Putamen (tissue), 1 donor: ENCODE measurements around the gene KRTDAP.
A peak's percentile ranks its signal among the peaks of the same experiment; 100 is the strongest.
"Not testable (repeated sequence)": the region's sequence is repeated elsewhere in the genome, so short reads cannot be mapped to it uniquely, and the experiment has no call there.

ENCODE experiments used
- DNase-seq: peaks from one replicate; pipeline ENCODE4 v3.0.0-alpha.2; 2016; ENCODE audit warnings: low spot score

KRTDAP gene

DNA sequence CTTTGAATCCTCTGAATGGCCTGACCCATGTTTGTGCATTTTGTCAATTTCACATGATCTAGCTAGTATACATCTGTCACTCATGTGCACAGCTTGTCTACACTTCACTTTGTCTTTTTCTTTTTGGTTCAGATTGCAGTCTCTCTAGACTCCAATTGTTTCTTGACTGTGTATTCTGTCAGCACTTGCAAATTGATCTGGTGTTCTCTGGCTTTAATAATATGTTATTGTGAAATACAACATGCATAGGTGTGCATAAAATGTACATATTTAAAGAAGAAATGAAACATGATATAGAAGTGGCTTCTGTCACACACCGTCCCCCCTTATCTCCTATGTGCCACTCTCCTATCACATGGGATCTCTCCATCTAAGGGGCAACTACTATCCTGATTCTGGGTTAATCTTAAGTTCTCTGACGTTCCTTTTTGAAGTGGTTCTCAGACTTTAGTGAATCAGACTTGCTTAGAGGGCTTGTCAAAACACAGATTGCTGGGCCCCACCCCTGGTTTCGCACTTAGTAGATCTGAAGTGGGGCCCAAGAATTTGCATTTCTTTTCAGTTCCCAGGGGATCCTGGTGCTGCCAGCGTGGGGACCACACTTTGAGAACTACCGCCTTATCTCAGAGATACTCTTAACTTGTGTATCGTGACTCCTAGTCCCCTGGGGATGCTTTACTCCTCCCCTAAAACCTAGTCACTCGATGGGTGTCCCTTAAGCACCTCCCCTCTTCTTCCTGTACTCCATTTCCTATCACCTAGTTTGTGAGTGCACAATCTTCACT is 5.8 kb downstream of the KRTDAP start:
- no peak for DNase-seq

DNA sequence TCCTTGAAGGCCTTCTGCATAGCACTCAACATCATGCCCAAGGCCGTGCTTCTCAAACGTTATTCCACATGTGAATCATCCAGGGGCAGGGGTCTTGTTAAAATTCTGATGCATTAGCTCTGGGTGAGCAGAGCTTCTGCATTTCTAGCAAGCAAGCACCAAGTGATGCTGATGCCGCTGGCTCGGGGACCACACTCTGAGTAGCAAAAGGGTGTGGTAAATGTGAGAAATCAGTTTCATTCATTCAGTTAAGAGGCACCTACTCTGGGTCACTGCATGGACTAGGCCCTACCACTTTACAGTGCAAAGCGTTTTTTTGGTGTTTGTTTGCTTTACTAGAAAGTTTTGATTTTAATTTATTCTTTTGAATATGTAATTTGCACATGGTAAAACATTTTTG is 7.2 kb downstream of the KRTDAP start:
- no peak for DNase-seq

DNA sequence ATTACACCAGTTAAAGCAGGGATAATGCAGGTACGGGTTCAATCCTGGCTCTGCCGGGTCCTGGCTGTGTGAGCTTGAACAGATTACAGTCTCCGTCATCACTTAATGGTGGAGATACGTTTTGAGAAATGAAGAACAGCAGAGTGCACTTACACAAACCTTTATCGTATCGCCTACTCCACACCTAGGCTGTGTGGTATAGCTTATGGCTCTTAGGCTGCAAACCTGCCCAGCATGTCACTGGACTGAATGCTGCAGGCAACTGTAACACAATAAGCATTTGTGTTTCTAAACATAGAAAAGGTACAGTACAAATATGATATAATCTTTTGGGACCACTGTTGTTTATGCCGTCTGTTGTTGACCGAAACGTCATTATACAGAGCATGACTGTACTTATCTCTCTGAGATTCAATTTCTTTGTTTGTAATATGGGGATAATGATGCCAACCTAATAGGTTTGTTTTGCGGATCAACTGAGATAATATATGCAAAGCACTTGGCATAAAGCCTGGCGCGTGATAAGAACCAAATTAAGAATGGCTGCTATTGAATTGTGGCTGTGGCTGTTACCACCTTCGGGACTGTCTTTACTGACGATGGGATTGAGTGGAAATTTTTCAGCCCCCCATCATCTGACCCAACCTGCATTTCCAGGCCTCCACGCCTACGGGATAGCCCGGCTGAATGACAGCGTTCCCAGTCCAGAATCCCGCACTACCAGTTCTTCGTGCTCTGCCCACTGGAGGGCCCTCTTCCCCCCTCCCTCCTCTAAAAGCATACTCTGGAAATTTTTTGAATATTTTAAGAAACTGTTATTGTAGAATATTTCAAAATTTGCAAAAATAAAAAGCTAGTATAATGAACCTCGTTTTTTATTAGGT is 11.2 kb downstream of the KRTDAP start:
- DNase-seq = no peak

DNA sequence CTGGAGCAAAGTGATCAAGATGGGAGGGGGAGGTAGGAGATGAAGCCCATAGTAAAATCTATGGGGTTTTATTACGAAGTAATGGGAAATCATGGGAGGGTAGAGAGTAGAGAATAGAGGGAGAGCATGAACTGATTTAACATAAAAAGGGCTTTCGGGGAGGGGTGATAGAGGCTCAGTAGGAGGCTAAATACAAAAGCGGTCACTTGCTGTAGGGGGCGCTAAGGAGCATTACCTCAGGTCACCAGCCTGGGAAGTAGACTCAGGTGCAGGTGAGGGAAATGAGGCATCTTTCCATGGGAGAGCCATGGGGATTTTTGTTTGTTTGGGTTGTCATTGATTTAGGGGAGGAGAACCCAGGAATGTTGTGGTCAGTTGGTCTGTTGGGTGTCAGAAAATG is 14.1 kb downstream of the KRTDAP start:
- no peak for DNase-seq

DNA sequence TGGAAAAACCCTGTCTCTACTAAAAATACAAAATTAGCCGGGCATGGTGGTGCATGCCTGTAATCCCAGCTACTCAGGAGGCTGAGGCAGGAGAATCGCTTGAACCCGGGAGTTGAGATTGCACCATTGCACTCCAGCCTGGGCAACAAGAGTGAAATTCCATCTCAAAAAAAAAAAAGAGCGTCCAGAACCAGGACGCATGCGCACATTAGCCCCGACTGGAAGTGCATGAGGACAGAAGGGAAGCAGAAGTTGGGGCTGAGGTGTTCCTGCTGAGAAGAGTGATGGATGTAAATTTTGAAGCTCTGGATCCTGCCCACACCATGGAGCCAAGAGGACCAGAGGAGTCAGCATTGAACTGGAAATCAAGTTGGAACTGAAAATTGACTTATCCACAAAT is 15.7 kb downstream of the KRTDAP start:
- not testable (repeated sequence) for DNase-seq

DNA sequence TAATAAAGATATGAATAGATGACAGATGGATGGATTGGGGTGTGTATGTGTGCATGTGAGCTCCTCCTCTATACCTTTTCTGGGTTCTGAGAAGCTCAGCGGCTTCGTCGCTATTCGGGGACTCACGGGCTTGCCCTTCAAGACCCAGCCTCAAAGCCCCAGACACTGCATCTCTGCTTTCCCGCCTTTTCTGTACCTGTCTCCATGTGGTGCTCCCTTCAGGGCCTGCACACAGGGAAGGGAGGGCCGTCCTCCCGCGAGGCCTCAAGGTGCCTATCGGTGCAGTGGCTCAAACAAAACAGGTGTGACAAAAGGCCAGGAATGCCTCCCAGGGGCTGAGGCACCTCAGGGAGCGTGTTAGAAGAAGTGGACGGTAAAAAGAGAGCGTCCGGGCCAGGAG is 16.2 kb downstream of the KRTDAP start:
- DNase-seq = no peak

DNA sequence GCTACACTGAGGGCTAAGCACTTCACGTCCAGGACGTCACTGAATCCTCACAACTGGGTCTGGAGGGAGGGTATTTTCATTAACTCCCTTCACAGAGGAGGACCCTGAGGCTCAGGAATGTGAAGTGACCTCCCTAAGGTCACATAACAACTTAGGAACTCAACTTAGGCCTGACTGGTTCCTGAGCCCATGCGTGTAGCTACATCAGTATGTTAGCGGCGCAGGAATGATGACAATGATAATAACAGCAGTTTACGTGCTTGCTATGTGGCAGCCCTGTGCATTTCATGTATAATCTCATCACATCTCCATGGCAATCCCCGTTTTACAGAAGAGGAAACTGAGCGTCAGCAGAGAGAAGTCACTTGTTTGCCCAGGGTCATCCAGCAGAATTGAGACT is 18.3 kb downstream of the KRTDAP start:
- DNase-seq = no peak

DNA sequence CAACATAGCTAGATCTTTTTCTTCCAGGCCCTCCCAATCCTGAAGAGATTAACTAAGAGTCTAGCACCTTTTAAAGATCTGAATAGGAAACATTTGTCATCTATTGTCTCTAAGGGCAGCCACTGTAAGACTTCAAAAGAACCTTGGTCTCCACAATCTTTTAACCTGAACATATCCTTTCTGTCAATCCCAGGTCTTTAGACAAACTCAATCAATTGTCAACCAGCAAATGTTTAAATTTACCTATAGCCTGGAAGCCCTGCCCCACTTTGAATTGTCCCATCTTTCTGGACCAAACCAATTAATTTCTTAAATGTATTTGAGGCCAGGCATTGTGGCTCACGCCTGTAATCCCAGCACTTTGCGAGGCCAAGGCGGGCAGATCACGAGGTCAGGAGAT is 19.2 kb downstream of the KRTDAP start:
- DNase-seq = not testable (repeated sequence)

DNA sequence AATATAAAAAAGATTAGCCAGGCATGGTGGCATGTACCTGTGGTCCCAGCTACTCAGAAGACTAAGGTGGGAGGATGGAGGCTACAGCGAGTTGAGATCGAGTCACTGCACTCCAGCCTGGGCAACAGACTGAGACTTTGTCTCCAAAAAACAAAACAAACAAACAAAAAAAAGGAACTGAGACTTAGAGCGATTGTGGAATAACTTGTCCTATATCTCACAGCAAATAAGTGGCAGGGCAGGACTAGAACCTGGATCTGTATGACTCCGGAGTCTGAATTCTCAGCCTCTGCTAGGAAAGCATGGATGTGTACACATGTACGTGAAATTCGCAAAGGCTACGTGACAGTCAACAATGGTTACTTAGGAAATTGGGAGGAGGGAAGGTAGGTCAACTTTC is 20.1 kb downstream of the KRTDAP start:
- no peak for DNase-seq

DNA sequence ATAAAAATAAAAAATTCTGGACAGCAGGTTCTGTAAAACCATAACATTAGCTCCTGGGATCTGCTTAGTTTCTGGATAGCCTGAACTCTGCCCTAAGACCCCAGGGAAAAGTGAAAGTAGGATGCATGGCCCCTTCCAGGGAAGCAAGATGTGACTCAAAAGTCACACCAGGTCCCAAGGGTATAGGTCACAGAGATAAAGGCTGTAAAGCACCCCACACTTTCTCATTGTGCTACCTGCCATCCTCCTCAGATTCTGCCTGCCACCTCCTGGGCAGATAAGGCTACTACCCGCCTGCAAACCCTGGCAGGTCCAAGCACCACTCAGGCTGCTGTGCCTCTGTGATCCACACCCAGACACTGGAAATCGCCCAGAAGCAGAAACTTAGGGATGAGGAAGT is 21.6 kb downstream of the KRTDAP start:
- no peak for DNase-seq

DNA sequence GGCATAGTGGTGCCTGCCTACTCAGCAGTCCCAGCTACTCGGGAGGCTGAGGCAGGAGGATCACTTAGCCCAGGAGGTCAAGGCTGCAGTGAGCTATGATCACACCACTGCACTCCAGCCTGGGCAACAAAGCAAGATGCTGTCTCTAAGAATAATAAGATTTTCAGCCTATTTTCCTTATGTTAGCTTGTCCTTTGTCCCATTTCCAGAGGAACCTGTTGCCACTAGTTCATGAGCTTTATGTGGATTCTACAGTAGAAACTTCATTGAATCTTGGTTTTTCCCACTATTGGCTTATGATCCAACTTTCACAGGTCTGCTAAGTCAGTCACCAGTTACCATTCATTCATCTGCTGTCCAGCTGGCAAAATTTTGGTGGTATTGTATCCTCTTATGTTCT is 24.0 kb downstream of the KRTDAP start:
- no peak for DNase-seq

DNA sequence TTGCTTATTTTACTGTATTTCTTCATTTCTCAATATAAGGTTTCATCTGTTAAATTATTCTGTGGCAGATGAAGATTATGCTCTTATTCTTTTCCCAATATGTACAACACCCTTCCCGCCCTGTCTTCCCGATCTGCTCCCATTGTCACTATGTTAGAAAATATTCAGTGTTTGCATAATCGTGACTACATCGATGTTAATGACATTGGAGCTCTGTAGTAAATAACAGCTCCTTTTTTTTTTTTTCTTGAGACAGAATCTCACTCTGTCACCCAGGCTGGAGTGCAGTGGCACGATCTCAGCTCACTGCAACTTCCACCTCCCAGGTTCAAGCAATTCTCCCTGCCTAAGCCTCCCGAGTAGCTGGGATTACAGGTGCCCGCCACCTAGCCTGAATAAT is 27.3 kb downstream of the KRTDAP start:
- not testable (repeated sequence) for DNase-seq

DNA sequence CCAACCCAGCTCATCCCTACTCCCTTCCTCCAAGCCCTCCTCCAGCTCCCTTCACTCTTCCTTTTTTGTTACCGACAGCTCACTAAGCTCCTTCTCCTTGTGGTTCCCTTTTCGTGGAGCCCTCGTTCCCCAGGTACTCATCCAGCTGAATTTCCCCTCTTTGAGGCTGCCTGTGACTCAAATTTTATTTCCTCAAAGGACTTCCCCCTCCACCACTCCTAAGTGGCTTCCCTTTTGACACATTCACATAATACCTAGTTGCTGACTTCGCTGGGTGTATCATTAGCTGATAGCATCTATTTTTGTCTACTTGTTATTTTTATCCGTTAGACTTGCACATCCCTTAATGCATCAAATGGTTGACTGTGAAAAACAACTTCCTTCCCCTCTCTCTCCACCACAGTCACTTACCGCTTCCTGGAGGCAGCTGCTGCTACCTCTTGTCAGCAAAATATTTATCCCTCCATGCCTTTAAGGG is 27.7 kb downstream of the KRTDAP start:
- peak; percentile 38 for DNase-seq

DNA sequence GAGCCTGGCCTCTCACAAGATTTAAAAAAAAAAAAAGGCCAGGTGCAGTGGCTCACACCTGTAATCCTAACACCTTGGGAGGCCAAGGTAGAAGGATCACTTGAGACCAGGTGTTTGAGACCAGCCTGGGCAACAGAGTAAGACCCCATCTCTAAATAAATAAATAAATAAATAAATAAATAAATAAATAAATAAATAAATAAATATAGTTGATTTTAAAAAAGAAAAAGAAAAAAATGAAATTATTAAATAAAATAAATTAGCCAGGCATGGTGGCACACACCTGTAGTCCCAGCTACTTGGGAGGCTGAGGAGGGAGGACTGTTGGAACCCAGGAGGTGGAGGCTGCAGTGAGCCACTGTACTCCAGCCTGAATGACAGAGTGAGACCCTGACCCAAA is 28.5 kb downstream of the KRTDAP start:
- not testable (repeated sequence) for DNase-seq

DNA sequence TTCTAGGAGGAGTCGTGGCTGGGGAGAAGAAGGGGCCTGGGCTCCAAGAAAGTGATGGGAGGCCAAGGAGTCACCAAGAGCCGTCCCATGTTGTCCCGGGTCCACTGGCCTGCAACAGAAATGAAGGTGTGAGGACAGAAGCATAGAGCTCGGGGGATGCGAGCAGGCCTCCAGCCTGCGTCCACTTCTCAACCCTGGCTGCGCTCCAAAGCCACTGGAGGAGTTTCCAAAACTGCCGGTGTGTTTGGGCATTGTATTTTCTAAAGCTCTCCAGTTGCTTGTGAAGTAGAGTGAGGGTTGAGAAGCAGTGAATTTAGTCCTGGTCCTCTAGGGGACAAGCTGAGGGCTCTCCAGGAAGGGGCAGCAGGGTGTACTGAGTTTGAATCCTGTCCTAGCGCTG is 29.2 kb downstream of the KRTDAP start:
- DNase-seq = no peak

DNA sequence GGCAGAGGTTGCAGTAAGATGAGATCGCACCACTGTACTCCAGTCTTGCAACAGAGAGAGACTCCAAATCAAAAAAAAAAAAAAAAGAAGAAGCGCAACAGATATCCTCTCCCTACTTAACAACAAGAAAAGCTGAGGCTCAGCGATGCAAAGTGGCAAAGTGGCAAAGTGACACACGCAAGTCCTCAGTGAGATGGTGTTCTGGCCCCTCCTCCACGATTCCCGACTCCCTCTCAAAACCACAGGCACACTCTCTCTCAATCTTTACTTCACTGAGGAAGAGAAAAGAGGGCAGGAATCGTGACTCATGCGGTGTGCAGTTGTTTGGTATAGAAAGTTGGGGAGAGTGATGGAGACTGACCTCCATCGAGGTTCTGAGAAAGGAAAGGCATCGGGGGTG is 29.7 kb downstream of the KRTDAP start:
- no peak for DNase-seq

DNA sequence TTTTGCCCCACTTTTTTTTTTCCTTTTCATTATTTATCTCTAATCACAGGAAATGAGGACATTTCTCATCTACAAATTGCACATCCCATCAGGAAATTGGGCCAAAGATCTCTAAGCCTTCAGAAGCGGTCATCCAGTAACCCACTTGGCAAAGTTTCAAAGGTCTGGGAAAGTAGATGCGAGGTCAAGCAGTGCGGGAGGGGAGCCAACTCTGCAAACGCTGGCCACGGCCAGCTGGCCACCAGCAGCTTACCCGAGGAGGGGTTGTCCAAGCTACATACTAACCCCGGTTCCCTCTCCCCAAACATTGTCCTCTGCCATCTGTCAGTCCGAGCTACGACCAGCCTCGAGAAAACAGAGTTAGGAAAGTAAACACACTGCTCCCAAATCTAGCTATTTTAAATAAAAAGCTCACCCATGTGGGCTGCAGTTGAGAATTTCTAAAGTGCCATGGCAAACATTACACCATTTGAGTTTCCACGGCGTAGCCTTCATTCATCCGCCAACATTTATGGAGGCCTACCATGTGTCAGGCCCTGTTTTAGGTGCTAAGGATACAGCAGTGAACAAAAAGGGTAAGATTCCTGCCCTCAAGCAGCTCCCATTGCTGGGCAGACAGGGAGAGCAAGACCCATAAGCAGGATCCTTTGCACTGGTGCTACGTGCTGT is 30.7 kb downstream of the KRTDAP start:
- no peak for DNase-seq

DNA sequence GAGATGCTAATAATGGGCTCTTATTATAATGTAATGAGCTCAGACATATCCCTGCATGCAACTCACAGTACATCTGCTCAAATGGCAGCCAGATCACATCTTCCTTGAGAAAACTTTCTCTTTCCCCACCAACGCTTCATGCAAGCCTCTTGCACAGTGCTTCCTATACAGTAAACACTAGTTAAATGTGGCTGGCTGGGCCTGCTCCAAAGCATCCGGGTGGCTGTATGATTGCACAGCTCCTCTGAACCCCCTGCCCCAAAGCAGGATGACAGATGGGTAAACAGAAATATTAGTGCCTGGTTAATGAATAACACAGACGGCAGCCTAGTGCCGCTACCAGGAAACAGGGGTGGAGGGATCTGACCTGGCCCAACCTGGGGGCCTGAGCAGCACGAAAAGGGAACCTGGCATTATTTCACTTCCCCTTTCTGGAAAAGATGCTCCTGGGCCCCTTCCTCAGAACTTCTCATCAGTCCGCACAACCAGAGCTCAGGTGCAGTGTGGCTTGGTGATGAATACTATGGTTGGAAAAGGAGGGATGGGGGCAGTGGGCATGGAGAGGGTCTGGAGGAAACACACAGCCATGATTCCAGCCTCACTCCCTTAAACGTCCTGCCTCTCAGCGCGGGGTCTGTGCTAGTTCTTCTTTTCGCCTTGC is 31.4 kb downstream of the KRTDAP start:
- no peak for DNase-seq

DNA sequence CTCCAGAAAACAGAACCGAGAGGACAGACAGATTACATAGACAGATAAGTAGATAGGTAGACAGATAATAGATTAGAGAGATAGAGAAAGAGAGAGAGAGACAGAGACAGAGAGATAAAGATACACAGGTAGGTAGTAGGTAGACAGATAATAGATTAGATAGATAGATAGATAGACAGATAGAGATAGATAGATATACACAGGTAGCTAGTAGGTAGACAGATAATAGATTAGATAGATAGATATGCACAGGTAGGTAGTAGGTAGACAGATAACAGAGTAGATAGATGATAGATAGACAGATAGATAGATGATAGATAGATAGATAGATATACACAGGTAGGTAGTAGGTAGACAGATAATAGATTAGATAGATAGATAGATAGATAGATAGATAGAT is 32.1 kb downstream of the KRTDAP start:
- DNase-seq = no peak

DNA sequence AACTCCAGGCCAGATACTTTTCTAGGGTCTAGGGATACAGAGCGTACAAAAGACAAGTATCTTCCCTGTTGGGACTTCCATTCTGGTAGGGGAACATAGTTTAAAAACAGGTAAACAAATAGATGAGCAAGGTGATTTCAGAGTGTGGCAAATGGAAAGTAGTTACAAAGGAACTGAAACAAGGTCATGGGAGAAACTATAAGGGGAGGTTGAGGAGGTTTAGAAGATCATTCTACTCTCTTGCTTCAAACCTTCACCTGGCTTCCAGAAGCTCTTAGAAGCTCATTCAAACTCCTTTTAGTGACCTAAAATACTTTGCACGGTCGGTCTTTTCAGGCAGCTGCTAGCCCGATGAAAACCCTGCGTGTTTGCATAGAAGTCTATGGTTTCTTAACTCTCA is 33.1 kb downstream of the KRTDAP start:
- DNase-seq = no peak

DNA sequence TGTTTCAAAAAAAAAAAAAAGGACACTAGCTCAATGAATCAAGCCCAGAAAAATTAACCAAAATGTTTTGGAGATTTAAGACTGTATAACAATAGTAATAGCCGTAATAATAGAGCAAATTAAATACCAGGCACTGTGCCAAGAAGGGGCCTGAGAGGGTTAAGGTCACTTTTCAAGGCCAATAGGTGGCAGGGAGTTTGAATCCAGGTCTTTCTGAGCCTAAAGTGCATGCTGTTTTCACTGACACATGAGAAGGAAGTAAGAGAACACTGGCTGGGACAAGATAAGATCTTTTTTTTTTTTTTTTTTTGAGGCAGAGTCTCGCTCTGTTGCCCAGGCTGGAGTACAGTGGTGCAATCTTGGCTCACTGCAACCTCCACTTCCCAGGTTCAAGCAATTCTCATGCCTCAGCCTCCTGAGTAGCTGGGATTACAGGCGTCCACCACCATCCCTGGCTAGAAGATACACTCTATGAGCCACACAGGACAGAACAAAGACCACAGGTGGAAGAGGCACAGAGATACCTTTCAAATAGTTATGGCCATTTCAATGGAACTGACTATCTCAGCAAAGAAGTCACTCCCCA is 34.6 kb downstream of the KRTDAP start:
- no peak for DNase-seq

DNA sequence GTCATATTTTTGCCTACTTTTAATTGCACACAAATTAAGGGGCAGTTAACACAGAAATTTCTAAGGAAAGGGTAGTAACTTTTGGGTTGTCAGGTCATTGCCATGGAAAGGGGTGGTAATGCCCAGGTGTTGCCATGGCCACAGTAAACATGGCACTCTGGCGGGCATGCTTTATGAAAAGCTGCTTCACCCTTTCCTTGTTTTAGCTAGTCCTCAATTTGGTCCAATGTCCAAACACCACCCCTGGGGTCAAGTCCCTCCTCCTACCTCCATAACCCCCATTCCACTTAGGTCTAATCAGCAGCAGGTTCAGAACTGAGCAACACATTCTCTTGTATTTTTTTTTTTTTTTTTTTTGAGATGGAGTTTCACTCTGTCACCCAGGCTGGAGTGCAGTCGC is 35.6 kb downstream of the KRTDAP start:
- DNase-seq = no peak
